Activated naive CD8-positive, alpha-beta T cell treated with anti-CD3 and anti-CD28 coated beads, Interleukin-2, amount 50 U/mL, for 24 hours (primary cell): Measurements from ENCODE around the gene PBXIP1.
A peak's percentile ranks its signal among the peaks of the same experiment; 100 is the strongest.

ENCODE experiments used
- ATAC-seq: fragments of 150-1000 bp; cut with Tn5 transposase; one replicate; pipeline ENCODE4 v1.10.0; 2021
- DNase-seq: peaks from one replicate; pipeline ENCODE4 v3.0.0; 2021
- H3K27ac Mint-ChIP-seq: one replicate; pipeline ENCODE4 v1.8.0; 2021; ENCODE audit warnings: mild to moderate bottlenecking, mixed read lengths
- H3K27me3 Mint-ChIP-seq: one replicate; pipeline ENCODE4 v1.8.0; 2021; ENCODE audit warnings: mixed read lengths
- H3K36me3 Mint-ChIP-seq: one replicate; pipeline ENCODE4 v1.8.0; 2021; ENCODE audit warnings: low read depth, mixed read lengths
- H3K4me1 Mint-ChIP-seq: one replicate; pipeline ENCODE4 v1.8.0; 2021; ENCODE audit warnings: mixed read lengths
- H3K4me3 Mint-ChIP-seq: one replicate; pipeline ENCODE4 v1.8.0; 2021; ENCODE audit warnings: mild to moderate bottlenecking, moderate library complexity, mixed read lengths
- H3K9me3 Mint-ChIP-seq: one replicate; pipeline ENCODE4 v1.8.0; 2021; ENCODE audit warnings: mixed read lengths

Gene PBXIP1

GRCh38 chr1:154971341-154971998, 15.6 kb upstream of the PBXIP1 start:
- DNase-seq (no peak), ATAC-seq (no peak)
- Mint-ChIP-seq H3K36me3 (peaks cover 3% of the 10 kb centered on the region), H3K9me3 (no peaks in the 10 kb centered on the region), H3K27ac (peak overlapping the region; percentile 32), H3K4me1 (peaks cover 29% of the 10 kb centered on the region), H3K4me3 (no peak overlapping the region), H3K27me3 (no peaks in the 10 kb centered on the region)

- no peaks in the 10 kb centered on the region for H3K9me3 Mint-ChIP-seq
- no peak within 1 kb of the TSS for H3K4me3 Mint-ChIP-seq
- DNase-seq (peak; percentile 59), ATAC-seq (no peak)
- peaks cover 1% of the 10 kb centered on the region for H3K36me3 Mint-ChIP-seq
- H3K4me1 Mint-ChIP-seq = peaks cover 29% of the 10 kb centered on the region
- H3K27me3 Mint-ChIP-seq = no peaks in the 10 kb centered on the region
- H3K27ac Mint-ChIP-seq = peak within 1 kb of the TSS; percentile 76
Observed at GRCh38 chr1:154970631-154971340, 14.9 kb upstream of the PBXIP1 start, which contains the start of gene SHC1. SHC1 (minus strand) TSS chr1:154970747; CDS start chr1:154970526, 221 bp downstream.

- ATAC-seq (no peak), DNase-seq (no peak)
- H3K9me3 Mint-ChIP-seq = no peaks in the 10 kb centered on the region
- H3K4me3 Mint-ChIP-seq = no peak overlapping the region
- peaks cover 29% of the 10 kb centered on the region for H3K4me1 Mint-ChIP-seq
- peak overlapping the region; percentile 43 for H3K27ac Mint-ChIP-seq
- peaks cover 8% of the 10 kb centered on the region for H3K36me3 Mint-ChIP-seq
- no peaks in the 10 kb centered on the region for H3K27me3 Mint-ChIP-seq
Observed at GRCh38 chr1:154969860-154970452, 14.1 kb upstream of the PBXIP1 start.

- Mint-ChIP-seq H3K27me3 (no peaks in the 10 kb centered on the region), H3K27ac (peak overlapping the region; percentile 19), H3K4me1 (peaks cover 29% of the 10 kb centered on the region), H3K9me3 (no peaks in the 10 kb centered on the region), H3K36me3 (peaks cover 8% of the 10 kb centered on the region), H3K4me3 (no peak overlapping the region)
- no peak for DNase-seq
- no peak for ATAC-seq
Observed at GRCh38 chr1:154969246-154969645, 13.3 kb upstream of the PBXIP1 start.

GRCh38 chr1:154968731-154969130, 12.8 kb upstream of the PBXIP1 start:
- no peaks in the 10 kb centered on the region for H3K27me3 Mint-ChIP-seq
- H3K27ac Mint-ChIP-seq = peak overlapping the region; percentile 19
- H3K36me3 Mint-ChIP-seq = peaks cover 11% of the 10 kb centered on the region

GRCh38 chr1:154967331-154967950, 11.5 kb upstream of the PBXIP1 start:
- Mint-ChIP-seq H3K27ac (no peak overlapping the region), H3K36me3 (peaks cover 15% of the 10 kb centered on the region), H3K9me3 (no peaks in the 10 kb centered on the region), H3K4me3 (no peak overlapping the region), H3K27me3 (no peaks in the 10 kb centered on the region), H3K4me1 (peaks cover 30% of the 10 kb centered on the region)
- ATAC-seq (no peak), DNase-seq (no peak)

More at GRCh38 chr1:154968731-154969130, 12.8 kb upstream of the PBXIP1 start:
- H3K4me1 Mint-ChIP-seq = peaks cover 32% of the 10 kb centered on the region
- no peaks in the 10 kb centered on the region for H3K9me3 Mint-ChIP-seq
- DNase-seq = no peak
- no peak overlapping the region for H3K4me3 Mint-ChIP-seq
- no peak for ATAC-seq

- no peaks in the 10 kb centered on the region for H3K27me3 Mint-ChIP-seq
- no peaks in the 10 kb centered on the region for H3K9me3 Mint-ChIP-seq
- DNase-seq (no peak), ATAC-seq (no peak)
- H3K36me3 Mint-ChIP-seq = peaks cover 15% of the 10 kb centered on the region
- peaks cover 21% of the 10 kb centered on the region for H3K4me1 Mint-ChIP-seq
- H3K27ac Mint-ChIP-seq = no peak overlapping the region
- no peak overlapping the region for H3K4me3 Mint-ChIP-seq
Observed at GRCh38 chr1:154966111-154966510, 10.2 kb upstream of the PBXIP1 start.

- ATAC-seq (no peak), DNase-seq (no peak)
- Mint-ChIP-seq H3K4me1 (peaks cover 24% of the 10 kb centered on the region), H3K27ac (peak overlapping the region; percentile 56), H3K36me3 (peaks cover 21% of the 10 kb centered on the region), H3K9me3 (no peaks in the 10 kb centered on the region), H3K4me3 (no peak overlapping the region), H3K27me3 (no peaks in the 10 kb centered on the region)
Observed at GRCh38 chr1:154964359-154964758, 8.5 kb upstream of the PBXIP1 start.

GRCh38 chr1:154963643-154964042, 7.7 kb upstream of the PBXIP1 start:
- Mint-ChIP-seq H3K9me3 (no peaks in the 10 kb centered on the region), H3K4me3 (no peak overlapping the region), H3K4me1 (peaks cover 23% of the 10 kb centered on the region), H3K27ac (no peak overlapping the region), H3K36me3 (peaks cover 21% of the 10 kb centered on the region), H3K27me3 (no peaks in the 10 kb centered on the region)
- no peak for DNase-seq
- no peak for ATAC-seq

GRCh38 chr1:154962795-154963330, 7.0 kb upstream of the PBXIP1 start:
- Mint-ChIP-seq H3K36me3 (peaks cover 21% of the 10 kb centered on the region), H3K27ac (peak overlapping the region; percentile 90), H3K9me3 (no peaks in the 10 kb centered on the region), H3K4me3 (peak overlapping the region; percentile 95), H3K4me1 (peaks cover 27% of the 10 kb centered on the region), H3K27me3 (no peaks in the 10 kb centered on the region)
- ATAC-seq (no peak), DNase-seq (no peak)

- Mint-ChIP-seq H3K4me1 (peaks cover 27% of the 10 kb centered on the region), H3K27me3 (no peaks in the 10 kb centered on the region), H3K27ac (peak overlapping the region; percentile 90), H3K36me3 (peaks cover 21% of the 10 kb centered on the region), H3K9me3 (no peaks in the 10 kb centered on the region), H3K4me3 (peak overlapping the region; percentile 95)
- peak; percentile 33 for DNase-seq
- no peak for ATAC-seq
Observed at GRCh38 chr1:154962156-154962749, 6.4 kb upstream of the PBXIP1 start.

- Mint-ChIP-seq H3K4me1 (peaks cover 32% of the 10 kb centered on the region), H3K27me3 (no peaks in the 10 kb centered on the region), H3K27ac (peak within 1 kb of the TSS; percentile 90), H3K9me3 (no peaks in the 10 kb centered on the region), H3K4me3 (peak within 1 kb of the TSS; percentile 95), H3K36me3 (peaks cover 21% of the 10 kb centered on the region)
- DNase-seq (peak; percentile 86), ATAC-seq (peak; percentile 85)
Observed at GRCh38 chr1:154961207-154962155, 5.6 kb upstream of the PBXIP1 start, which contains the start of gene PYGO2. PYGO2 (minus strand) TSS chr1:154961782; CDS start chr1:154961576, 206 bp downstream.

- Mint-ChIP-seq H3K4me1 (peaks cover 40% of the 10 kb centered on the region), H3K27ac (peak overlapping the region; percentile 87), H3K27me3 (no peaks in the 10 kb centered on the region), H3K36me3 (peaks cover 18% of the 10 kb centered on the region), H3K4me3 (peak overlapping the region; percentile 95), H3K9me3 (no peaks in the 10 kb centered on the region)
- no peak for DNase-seq
- no peak for ATAC-seq
Observed at GRCh38 chr1:154960446-154961136, 4.7 kb upstream of the PBXIP1 start.
